B cell (primary cell): ENCODE measurements around the gene MTF2.

Experiments used
- EZH2 ChIP-seq: IDR thresholded peaks from 2 replicates; pipeline ENCODE4 v1.6.1; 2012; ENCODE audit warnings: borderline replicate concordance, low read depth, mild to moderate bottlenecking, moderate library complexity, low read length; ENCODE audit not compliant: insufficient read depth, poor library complexity, severe bottlenecking
- TF ChIP-seq, protein P1 (sequence below): fragments of 200-600 bp; IDR thresholded peaks from one replicate; pipeline ENCODE4 v1.8.0; 2022; ENCODE audit warnings: antibody characterized with exemption, mild to moderate bottlenecking

- TF ChIP-seq, protein P1, sequence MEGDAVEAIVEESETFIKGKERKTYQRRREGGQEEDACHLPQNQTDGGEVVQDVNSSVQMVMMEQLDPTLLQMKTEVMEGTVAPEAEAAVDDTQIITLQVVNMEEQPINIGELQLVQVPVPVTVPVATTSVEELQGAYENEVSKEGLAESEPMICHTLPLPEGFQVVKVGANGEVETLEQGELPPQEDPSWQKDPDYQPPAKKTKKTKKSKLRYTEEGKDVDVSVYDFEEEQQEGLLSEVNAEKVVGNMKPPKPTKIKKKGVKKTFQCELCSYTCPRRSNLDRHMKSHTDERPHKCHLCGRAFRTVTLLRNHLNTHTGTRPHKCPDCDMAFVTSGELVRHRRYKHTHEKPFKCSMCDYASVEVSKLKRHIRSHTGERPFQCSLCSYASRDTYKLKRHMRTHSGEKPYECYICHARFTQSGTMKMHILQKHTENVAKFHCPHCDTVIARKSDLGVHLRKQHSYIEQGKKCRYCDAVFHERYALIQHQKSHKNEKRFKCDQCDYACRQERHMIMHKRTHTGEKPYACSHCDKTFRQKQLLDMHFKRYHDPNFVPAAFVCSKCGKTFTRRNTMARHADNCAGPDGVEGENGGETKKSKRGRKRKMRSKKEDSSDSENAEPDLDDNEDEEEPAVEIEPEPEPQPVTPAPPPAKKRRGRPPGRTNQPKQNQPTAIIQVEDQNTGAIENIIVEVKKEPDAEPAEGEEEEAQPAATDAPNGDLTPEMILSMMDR: no peak
- TF ChIP-seq EZH2: no peak
These were observed 41.5 kb downstream of the MTF2 start for GRCh38 chr1:93120614-93121013.
